Measurements from ENCODE around the gene PRKG1.

PRKG1 gene

GRCh38 chr10:51615764-51616298, 541.5 kb downstream of the PRKG1 start:
- DNase-seq = no peak

DNA sequence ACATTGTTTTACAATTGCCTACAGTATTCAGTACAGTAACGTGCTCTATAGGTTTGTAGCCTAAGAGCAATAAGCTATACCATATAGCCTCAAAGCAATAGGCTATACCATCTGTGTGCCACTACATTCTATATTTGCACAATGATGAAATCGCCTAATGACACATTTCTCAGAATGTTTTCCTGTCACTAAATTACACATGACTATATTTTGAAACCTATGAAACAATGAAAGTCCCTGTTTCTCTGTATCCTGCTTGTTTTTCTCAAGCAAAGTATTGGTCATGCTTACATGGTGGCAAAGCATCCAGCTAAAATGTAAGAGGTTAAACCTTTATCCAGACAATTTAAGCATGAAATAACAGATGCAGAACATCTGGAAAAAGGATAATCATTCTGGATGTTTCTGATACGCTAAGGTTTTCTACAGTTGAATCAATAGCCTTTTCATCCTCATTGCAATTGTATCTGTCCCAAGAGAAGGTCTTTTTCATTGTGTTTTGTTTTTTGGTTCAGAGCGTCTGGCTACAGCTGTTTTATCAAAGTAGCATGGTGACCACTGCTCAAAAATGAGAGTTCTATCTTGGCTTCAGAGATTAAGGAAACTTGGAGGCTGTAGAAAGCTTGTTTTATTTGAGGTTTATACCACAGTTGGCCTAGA, 543.4 kb downstream of the PRKG1 start:
- no peak for DNase-seq

- no peak for DNase-seq
These were observed 545.1 kb downstream of the PRKG1 start for GRCh38 chr10:51619365-51619764.

- no peak for DNase-seq
These were observed 545.8 kb downstream of the PRKG1 start for GRCh38 chr10:51620131-51620530.

- no peak for DNase-seq
These were observed 549.7 kb downstream of the PRKG1 start for GRCh38 chr10:51624013-51624412.

DNA sequence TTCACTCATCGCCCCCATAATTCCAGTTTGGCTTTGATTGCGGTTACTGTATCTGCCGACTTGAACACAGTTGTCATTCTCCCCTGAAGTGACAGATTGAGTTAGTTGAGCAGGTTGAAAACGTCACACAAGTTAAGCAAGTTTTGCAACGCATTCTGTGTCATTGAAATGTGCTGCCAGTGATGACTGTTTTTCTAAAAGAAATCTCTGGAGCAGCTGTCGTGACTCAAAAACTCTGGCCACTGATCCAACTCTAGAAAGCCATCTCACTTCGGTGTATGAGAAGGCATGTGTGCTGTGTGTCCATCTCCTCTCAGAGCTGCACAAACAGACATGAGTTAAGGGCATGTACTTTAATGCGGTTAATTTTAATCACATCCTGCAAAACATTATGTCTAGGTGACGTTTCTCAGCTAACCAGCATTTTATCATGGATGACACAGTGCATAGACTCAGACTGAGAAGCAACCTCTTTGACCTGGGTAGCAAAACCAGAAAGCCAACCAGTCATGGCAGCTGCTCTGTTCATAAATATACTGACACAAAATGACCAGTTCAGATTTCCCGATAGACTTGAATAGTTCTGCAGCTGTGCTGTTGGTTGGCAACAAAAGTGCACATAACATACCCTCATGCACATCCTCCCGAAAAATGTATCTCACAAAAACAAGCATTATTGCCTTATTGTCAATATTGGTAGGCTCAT, 555.8 kb downstream of the PRKG1 start:
- DNase-seq = peak; percentile 64

- no peak for DNase-seq
These were observed 556.3 kb downstream of the PRKG1 start for GRCh38 chr10:51630640-51631005.

DNA sequence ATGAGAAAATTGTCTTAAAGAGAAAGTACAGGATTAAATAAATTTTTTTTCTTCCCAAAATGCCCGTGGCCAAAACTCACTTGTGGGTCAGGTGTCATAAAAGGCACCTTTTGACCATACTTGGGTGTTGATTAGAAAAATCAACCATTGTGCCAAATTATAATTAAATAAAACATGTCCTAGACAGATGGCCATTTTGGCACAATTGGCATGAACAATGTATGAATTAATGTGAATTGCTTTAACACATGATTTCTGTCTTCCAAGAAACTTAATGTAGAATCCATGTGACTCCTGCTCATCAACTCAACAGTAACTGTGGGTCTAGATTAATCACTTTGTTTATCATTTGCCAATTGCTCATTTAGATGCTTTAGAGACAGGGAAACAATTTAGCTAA, 561.1 kb downstream of the PRKG1 start:
- DNase-seq = no peak

- DNase-seq = no peak
These were observed 563.9 kb downstream of the PRKG1 start for GRCh38 chr10:51638211-51638610.

DNA sequence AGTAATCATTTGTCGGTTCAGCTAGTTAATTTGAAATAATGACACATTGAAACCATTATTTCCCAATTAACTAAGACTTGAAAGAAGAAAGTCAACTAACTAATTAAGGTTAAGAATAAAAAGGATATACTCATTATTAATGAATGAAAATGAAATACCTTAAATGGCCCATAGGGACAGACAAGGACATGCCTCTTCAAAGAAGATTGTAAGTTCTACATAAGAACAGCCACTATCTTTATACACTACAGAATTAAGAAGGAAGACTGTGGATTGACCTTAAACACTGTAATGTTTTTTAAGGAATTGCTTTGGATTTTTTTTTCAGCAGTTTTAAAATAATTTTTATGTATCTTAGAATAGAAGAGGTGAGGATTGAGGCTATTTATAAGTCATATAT, 564.5 kb downstream of the PRKG1 start:
- DNase-seq = no peak

DNA sequence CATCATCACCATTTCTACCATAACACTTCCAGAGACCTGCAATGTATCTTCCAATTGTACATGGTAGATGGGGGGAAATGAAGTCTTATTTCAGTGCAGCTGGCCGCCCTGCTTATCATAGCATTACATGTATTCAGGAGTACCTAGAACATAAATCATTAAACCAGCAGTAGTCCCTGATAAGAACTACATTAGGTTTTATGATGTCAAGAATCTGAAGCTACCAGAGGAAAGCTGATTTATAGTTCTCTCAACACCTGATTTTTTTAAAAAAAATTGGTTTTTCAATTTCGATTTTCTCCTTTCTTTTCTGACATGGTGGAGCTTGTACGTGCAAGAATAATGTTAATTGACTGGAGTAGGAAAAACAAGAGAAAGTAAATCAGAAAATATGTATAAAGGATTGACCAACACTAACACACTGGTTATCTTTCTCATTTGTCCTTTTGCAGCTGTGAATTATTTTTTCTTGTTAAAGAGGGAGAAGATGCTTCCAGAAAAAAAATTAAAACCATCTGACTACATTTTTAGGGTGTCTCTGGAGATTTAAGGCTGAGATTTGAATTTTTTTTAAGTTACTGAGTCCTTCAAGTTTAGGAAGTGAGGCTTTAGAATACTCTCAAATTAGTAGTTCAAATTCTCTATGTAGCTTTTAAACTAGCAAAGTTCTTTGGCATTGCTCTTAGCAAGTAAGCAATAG, 566.0 kb downstream of the PRKG1 start:
- peak; percentile 29 for DNase-seq

- DNase-seq = no peak
These were observed 568.3 kb downstream of the PRKG1 start for GRCh38 chr10:51642581-51642980.

GRCh38 chr10:51643734-51644133, 569.4 kb downstream of the PRKG1 start:
- DNase-seq = no peak

GRCh38 chr10:51649064-51649463, 574.8 kb downstream of the PRKG1 start:
- DNase-seq = peak; percentile 21

DNA sequence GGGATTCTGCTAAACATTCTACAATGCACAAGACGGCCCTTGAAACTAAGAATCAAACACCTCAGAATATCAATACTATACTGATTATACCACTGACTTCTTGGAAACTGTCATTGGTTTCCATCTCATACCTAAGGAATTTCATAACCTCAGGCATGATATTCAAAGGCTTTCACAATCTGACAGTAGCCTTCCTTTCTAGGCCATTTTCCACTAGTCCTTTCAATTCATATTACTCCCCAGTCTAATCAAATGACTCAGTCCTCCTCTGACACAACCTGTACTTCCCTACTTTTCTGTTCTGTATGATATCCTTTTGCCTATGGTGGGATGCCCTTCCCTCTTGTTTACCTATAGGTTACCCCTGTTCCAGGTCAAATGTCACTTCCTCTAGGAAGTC, 576.8 kb downstream of the PRKG1 start:
- peak; percentile 42 for DNase-seq

DNA sequence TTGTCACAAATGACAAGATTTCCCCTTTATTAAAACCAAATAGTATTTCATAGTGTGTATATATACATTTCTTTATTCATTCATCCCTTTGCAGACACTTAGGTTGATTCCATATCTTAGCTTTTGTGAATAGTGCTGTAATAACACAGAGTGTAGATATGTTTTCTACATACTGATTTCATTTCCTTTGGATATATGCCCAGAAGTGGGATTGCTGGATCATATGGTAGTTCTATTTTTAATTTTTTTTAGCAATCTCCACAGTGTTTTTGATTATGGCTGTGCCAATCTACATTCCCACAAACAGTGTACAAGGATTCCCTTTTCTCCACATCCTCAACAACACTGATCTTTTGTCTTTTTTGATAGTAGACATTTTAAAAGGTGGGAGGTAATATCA, 578.7 kb downstream of the PRKG1 start:
- peak; percentile 68 for DNase-seq

DNA sequence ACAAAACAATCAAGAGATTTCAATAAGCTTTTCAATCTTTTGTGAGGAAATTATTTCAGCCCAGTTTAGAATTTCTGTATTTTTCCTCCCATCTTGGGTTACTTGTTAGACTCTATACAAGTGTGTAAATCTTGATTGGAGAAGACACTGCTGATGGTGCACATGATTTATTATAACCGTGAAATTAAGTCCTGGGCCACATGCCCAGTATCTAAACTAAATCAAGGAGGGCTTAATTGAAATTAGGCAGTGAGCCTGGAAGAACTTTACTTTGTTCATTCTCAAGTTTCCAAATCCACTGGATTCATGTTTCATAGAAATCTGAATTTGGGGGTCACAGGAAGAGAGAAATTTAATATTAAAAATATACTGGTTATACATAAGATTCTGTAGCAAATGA, 580.6 kb downstream of the PRKG1 start:
- DNase-seq = peak; percentile 30

DNA sequence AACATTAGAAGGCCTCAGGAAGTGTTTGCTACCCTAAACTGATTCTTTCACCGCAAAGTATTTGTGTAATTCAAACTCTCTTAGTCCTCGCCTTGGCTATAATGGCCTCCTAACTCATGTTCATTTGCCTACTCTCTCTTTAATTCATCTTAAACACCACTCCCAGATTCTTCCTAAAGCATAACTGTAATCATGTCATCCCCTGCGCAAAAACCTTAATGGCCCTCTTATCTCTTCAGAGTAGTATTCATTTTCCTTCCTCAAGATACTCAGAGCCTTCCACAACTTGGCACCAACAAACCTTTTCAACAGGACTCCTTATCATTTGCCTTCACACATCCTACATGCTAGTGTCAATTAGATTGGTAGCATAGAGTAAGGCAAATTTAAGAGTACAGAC, 582.2 kb downstream of the PRKG1 start:
- no peak for DNase-seq

GRCh38 chr10:51658000-51658399, 583.7 kb downstream of the PRKG1 start:
- no peak for DNase-seq

DNA sequence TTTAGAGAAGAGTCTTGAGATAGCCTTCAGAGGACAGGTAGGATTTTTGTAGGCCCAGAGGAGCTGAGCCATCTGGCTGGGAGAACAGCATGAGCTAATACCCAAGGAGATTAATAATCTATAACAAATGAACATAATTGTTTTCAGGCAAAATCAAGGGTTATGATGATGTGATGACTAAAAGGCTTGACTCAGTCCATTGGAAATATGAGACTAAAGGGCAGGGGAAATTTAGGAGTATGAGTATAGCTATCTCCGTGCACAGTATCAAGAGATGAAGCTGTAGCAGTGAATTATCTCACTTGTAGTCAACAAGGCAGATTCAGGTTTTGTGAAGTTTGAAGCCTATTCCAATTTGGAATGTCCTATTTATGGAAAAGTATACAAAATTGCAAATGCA, 585.1 kb downstream of the PRKG1 start:
- no peak for DNase-seq

DNA sequence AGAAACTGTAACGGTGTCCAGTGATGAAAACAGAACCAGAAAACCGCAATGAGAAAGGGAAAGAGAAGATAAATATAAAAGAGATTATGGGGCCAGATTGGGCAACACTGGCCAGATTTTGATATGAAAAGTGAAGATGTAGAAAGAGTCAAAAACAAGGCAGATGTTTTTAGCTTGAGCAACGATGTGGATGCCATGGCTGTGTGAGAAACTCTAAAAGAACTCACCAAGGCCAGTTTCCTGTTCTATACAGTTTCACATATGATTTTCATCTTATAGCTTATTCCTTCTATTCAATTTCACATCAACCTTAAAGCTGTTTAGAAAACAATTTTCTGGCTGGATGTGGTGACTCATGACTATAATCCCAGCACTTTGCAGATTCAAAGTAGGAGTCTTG, 588.8 kb downstream of the PRKG1 start:
- DNase-seq = peak; percentile 24

- no peak for DNase-seq
These were observed 592.2 kb downstream of the PRKG1 start for GRCh38 chr10:51666456-51666855.

- peak; percentile 46 for DNase-seq
These were observed 593.5 kb downstream of the PRKG1 start for GRCh38 chr10:51667678-51668335.

- DNase-seq = no peak
These were observed 594.0 kb downstream of the PRKG1 start for GRCh38 chr10:51668336-51668689.

All from fibroblast of skin of right quadriceps (primary cell).